K562 (cell line): ENCODE results near the gene UBL5. TPM values are rescaled to one million over a fixed set of nuclear protein-coding genes. Genes with fewer than 3 reads are reported as not detected.
A peak's percentile ranks its signal among the peaks of the same experiment; 100 is the strongest.

ENCODE experiments used
- CBX5 ChIP-seq: IDR thresholded peaks from 2 replicates; pipeline ENCODE4 v1.6.1; 2014; ENCODE audit warnings: low read depth, borderline replicate concordance
- CHCHD3 ChIP-seq: fragments of 250-450 bp; sonication (Bioruptor Pico); IDR thresholded peaks from 2 replicates; pipeline ENCODE4 v2.1.2; 2022; ENCODE audit warnings: mild to moderate bottlenecking
- L3MBTL2 ChIP-seq: fragments of 450-650 bp; IDR thresholded peaks from 2 replicates; pipeline ENCODE4 v1.6.1; 2016; ENCODE audit warnings: mild to moderate bottlenecking, moderate library complexity
- MAZ ChIP-seq, 2 experiments: fragments of 450-650 bp in 1 of 2; sonication (generic) in 1 of 2; formaldehyde crosslinking; IDR thresholded peaks in 1 of 2; conservative IDR thresholded peaks in 1 of 2; 2 replicates each; pipeline versions ENCODE4 v1.4.0 to v1.5.0; 2020; ENCODE audit warnings: mild to moderate bottlenecking in 1 of 2, missing genetic modification reagents in 1 of 2
- MYC ChIP-seq, 2 experiments: fragments of 250-450 bp in 1 of 2; sonication (Bioruptor Pico) in 1 of 2; IDR thresholded peaks; 2 replicates each; pipeline versions ENCODE4 v1.5.1 to v1.6.1; 2012 to 2021; ENCODE audit warnings: low read depth in 2 of 2, borderline replicate concordance in 1 of 2, improper control_type of control experiment in 1 of 2, low read length in 1 of 2, mild to moderate bottlenecking in 1 of 2, moderate library complexity in 1 of 2
- NBN ChIP-seq: fragments of 450-650 bp; IDR thresholded peaks from 2 replicates; pipeline ENCODE4 v1.6.1; 2016; ENCODE audit warnings: low read depth, mild to moderate bottlenecking
- OTX1 ChIP-seq: fragments of 450-650 bp; formaldehyde crosslinking; IDR thresholded peaks from 2 replicates; pipeline ENCODE4 v1.4.0; 2022; ENCODE audit warnings: mild to moderate bottlenecking
- PTTG1 ChIP-seq: fragments of 450-650 bp; IDR thresholded peaks from 2 replicates; pipeline ENCODE4 v1.6.1; 2016; ENCODE audit warnings: low read depth, mild to moderate bottlenecking, missing genetic modification characterization, missing compliant biosample characterization
- RAD51 ChIP-seq: fragments of 450-650 bp; IDR thresholded peaks from 2 replicates; pipeline ENCODE4 v1.7.1; 2016; ENCODE audit warnings: low read depth, mild to moderate bottlenecking, borderline replicate concordance
- RBFOX2 ChIP-seq: fragments of 200-400 bp; formaldehyde crosslinking; IDR thresholded peaks from 2 replicates; pipeline ENCODE4 v1.6.1; 2017; ENCODE audit warnings: low read depth, mild to moderate bottlenecking, low read length, moderate library complexity
- SRSF7 ChIP-seq: fragments of 200-400 bp; formaldehyde crosslinking; optimal IDR thresholded peaks from 2 replicates; pipeline ENCODE3; 2017; ENCODE audit warnings: mild to moderate bottlenecking, low read depth, low read length
- STAG1 ChIP-seq: sonication (generic); formaldehyde crosslinking; IDR thresholded peaks from 2 replicates; pipeline ENCODE4 v1.5.0; 2020; ENCODE audit warnings: missing genetic modification reagents, borderline replicate concordance
- TCF3 ChIP-seq: sonication (generic); formaldehyde crosslinking; IDR thresholded peaks from 2 replicates; pipeline ENCODE4 v1.4.0; 2020; ENCODE audit warnings: mild to moderate bottlenecking, missing genetic modification reagents
- TGIF2 ChIP-seq: sonication (generic); formaldehyde crosslinking; IDR thresholded peaks from 2 replicates; pipeline ENCODE4 v1.8.1; 2022; ENCODE audit warnings: mild to moderate bottlenecking, missing genetic modification reagents, moderate library complexity
- XRCC3 ChIP-seq: fragments of 450-650 bp; IDR thresholded peaks from 2 replicates; pipeline ENCODE4 v1.6.1; 2017; ENCODE audit warnings: mild to moderate bottlenecking, moderate library complexity
- ZBTB7A ChIP-seq: IDR thresholded peaks from 2 replicates; pipeline ENCODE4 v1.6.1; 2011; ENCODE audit warnings: low read depth, mild to moderate bottlenecking, low read length, moderate library complexity, borderline replicate concordance; ENCODE audit not compliant: control insufficient read depth
- ZFX ChIP-seq: sonication (generic); formaldehyde crosslinking; IDR thresholded peaks from 2 replicates; pipeline ENCODE4 v1.8.0; 2022; ENCODE audit warnings: mild to moderate bottlenecking, missing genetic modification reagents, moderate library complexity
- ZKSCAN3 ChIP-seq: fragments of 250-450 bp; sonication (Bioruptor Pico); IDR thresholded peaks from 2 replicates; pipeline ENCODE4 v1.4.0; 2020
- ZNF133 ChIP-seq: fragments of 250-450 bp; sonication (Bioruptor Pico); IDR thresholded peaks from 2 replicates; pipeline ENCODE4 v1.4.0; 2020; ENCODE audit warnings: mild to moderate bottlenecking
- ZNF699 ChIP-seq: fragments of 250-450 bp; sonication (Bioruptor Pico); IDR thresholded peaks from 2 replicates; pipeline ENCODE4 v1.8.0; 2021; ENCODE audit warnings: mild to moderate bottlenecking, moderate library complexity; ENCODE audit not compliant: insufficient replicate concordance
- ZNF707 ChIP-seq: fragments of 250-450 bp; sonication (Bioruptor Pico); conservative IDR thresholded peaks from 2 replicates; pipeline ENCODE4 v1.8.0; 2022; ENCODE audit warnings: inconsistent platforms, mild to moderate bottlenecking, moderate library complexity
- polyA plus RNA-seq, 8 experiments: library from polyadenylated mRNA; depleted of rRNA in 4 of 8; stranded (reverse) in 5 of 8; unstranded in 3 of 8; fragments of >200 nt; fragmentation: Nextera tagmentation in 2 of 8; fragmentation: Illumina TruSeq in 1 of 8; extraction: Ambion mirVana in 2 of 8; extraction: Trizol in 1 of 8; gene quantifications; 2 replicates each; pipeline versions ENCODE4 v1.2.1 to v1.2.3, GENCODE V29; 2011 to 2014; ENCODE audit warnings: inconsistent platforms in 1 of 8, missing spikeins in 1 of 8
- total RNA-seq, 7 experiments: library from RNA; depleted of rRNA in 6 of 7; stranded (reverse); fragments of >200 nt in 6 of 7; fragmentation: Illumina TruSeq in 2 of 7; extraction: Trizol in 2 of 7; gene quantifications; 2 replicates each; pipeline versions ENCODE4 v1.2.1 to v1.2.3, GENCODE V29; 2011 to 2021; ENCODE audit warnings: low replicate concordance in 1 of 7
- TF ChIP-seq, protein P1 (sequence below): sonication (generic); formaldehyde crosslinking; IDR thresholded peaks from 2 replicates; pipeline ENCODE4 v1.8.0; 2022; ENCODE audit warnings: missing genetic modification reagents, mild to moderate bottlenecking, moderate library complexity, borderline replicate concordance
- TF ChIP-seq, protein P2 (sequence below): sonication (generic); formaldehyde crosslinking; IDR thresholded peaks from 2 replicates; pipeline ENCODE4 v1.8.1; 2022; ENCODE audit warnings: missing genetic modification reagents
- TF ChIP-seq, protein P3 (sequence below): sonication (generic); formaldehyde crosslinking; IDR thresholded peaks from 2 replicates; pipeline ENCODE4 v1.8.0; 2022; ENCODE audit warnings: mild to moderate bottlenecking, low read depth, missing genetic modification reagents

The UBL5 gene
- total and polyA plus RNA-seq, 9 of the 15 experiments (the other 6 are each of a cell fraction or from before 2014, with no cell fraction given) = 410 to 1,266 (median 613) TPM

DNA sequence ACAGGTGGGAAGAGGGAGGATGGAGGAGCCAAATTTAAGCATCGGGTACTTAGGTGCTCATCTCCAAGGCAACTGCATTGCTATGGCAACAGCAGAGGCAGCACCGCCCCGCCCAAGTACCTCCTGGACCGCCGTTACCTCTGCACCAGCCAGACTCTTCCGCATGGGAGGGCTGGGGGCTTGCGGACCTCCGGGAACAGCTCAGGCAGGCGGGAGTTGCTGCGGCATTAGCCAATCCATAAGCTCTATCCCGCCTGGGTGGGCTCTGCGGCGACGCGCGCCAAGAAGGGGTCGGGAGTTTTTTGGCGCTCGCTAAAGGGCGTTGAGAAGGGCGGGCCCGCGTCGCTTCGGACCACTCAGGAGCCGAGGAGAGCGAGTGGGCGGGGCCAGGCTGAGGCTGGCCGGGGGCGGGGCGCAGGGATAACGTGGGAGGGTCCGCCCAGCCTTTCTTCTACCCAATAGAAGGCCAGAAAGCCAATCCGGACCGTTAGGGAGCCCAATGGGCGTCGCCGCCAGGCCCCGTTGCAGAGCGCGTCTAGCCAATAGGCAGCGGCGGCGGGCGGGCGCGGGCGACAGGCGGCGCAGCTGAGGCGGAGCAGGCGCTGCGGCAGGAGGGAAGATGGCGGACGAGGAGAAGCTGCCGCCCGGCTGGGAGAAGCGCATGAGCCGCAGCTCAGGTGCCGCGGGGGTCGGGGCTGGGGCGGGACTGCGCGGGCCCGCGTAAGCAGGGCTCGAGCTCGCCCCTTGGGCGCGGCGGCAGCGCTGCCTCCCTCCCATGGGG lies 7.2 kb downstream of the UBL5 start, which contains the start of gene PIN1 (continued):
- TF ChIP-seq, protein P1, sequence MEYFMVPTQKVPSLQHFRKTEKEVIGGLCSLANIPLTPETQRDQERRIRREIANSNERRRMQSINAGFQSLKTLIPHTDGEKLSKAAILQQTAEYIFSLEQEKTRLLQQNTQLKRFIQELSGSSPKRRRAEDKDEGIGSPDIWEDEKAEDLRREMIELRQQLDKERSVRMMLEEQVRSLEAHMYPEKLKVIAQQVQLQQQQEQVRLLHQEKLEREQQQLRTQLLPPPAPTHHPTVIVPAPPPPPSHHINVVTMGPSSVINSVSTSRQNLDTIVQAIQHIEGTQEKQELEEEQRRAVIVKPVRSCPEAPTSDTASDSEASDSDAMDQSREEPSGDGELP (CRISPR knock-in tag) = peak; percentile 93
- TF ChIP-seq ZBTB7A (peak; percentile 52; the same call in 1 of the 2 replicates), TCF3 (CRISPR knock-in tag) (no peak), SRSF7 (no peak), RBFOX2 (peak; percentile 86), ZNF133 (no peak), ZNF707 (CRISPR knock-in tag) (no peak), ZKSCAN3 (CRISPR knock-in tag) (no peak), OTX1 (no peak), ZNF699 (no peak), CHCHD3 (CRISPR knock-in tag) (no peak), XRCC3 (no peak), STAG1 (CRISPR knock-in tag) (no peak), MYC (IDR thresholded peaks at IDR 0.05; ENCODE audit: low read depth, low read length) (peak; percentile 35; the same call in 1 of the 2 replicates), MYC (CRISPR knock-in tag; IDR thresholded peaks at IDR 0.05; ENCODE audit: borderline replicate concordance, low read depth) (no peak), CBX5 (no peak), NBN (no peak), TGIF2 (CRISPR knock-in tag) (no peak), L3MBTL2 (peak; percentile 65), RAD51 (no peak), PTTG1 (tag) (no peak), ZFX (peak; percentile 44), MAZ (CRISPR knock-in tag; conservative IDR thresholded peaks at IDR 0.05 in 1 of 2, IDR thresholded peaks at IDR 0.05 in 1 of 2) (peak; percentile 73 to 93)
- TF ChIP-seq, protein P2, sequence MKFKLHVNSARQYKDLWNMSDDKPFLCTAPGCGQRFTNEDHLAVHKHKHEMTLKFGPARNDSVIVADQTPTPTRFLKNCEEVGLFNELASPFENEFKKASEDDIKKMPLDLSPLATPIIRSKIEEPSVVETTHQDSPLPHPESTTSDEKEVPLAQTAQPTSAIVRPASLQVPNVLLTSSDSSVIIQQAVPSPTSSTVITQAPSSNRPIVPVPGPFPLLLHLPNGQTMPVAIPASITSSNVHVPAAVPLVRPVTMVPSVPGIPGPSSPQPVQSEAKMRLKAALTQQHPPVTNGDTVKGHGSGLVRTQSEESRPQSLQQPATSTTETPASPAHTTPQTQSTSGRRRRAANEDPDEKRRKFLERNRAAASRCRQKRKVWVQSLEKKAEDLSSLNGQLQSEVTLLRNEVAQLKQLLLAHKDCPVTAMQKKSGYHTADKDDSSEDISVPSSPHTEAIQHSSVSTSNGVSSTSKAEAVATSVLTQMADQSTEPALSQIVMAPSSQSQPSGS (CRISPR knock-in tag) = no peak
- TF ChIP-seq, protein P3, sequence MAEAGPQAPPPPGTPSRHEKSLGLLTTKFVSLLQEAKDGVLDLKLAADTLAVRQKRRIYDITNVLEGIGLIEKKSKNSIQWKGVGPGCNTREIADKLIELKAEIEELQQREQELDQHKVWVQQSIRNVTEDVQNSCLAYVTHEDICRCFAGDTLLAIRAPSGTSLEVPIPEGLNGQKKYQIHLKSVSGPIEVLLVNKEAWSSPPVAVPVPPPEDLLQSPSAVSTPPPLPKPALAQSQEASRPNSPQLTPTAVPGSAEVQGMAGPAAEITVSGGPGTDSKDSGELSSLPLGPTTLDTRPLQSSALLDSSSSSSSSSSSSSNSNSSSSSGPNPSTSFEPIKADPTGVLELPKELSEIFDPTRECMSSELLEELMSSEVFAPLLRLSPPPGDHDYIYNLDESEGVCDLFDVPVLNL (CRISPR knock-in tag) = no peak
